HG03097 (cell line): ENCODE data around the gene FGFR2.

Experiments
- ATAC-seq: cut with Tn5 transposase; IDR thresholded peaks from one replicate; pipeline ENCODE4 v1.9.1; 2021; ENCODE audit not compliant: unreplicated experiment, low FRiP score

Gene FGFR2

GRCh38 chr10:121501796-121502195 lies 96.4 kb downstream of the FGFR2 start:
- ATAC-seq = no peak

- ATAC-seq = no peak
Measured at GRCh38 chr10:121500701-121501332, 97.4 kb downstream of the FGFR2 start.

- ATAC-seq = no peak
Measured at GRCh38 chr10:121497513-121498470, 100.5 kb downstream of the FGFR2 start.

GRCh38 chr10:121495719-121496118 lies 102.5 kb downstream of the FGFR2 start:
- no peak for ATAC-seq

- no peak for ATAC-seq
Measured at GRCh38 chr10:121494296-121494695, 103.9 kb downstream of the FGFR2 start.

- no peak for ATAC-seq
Measured at GRCh38 chr10:121493521-121493920, 104.7 kb downstream of the FGFR2 start.

GRCh38 chr10:121490871-121491519 lies 107.2 kb downstream of the FGFR2 start:
- ATAC-seq = no peak

GRCh38 chr10:121485436-121486139 lies 112.7 kb downstream of the FGFR2 start:
- ATAC-seq = no peak

- no peak for ATAC-seq
Measured at GRCh38 chr10:121484816-121485215, 113.4 kb downstream of the FGFR2 start.

- no peak for ATAC-seq
Measured at GRCh38 chr10:121484401-121484800, 113.8 kb downstream of the FGFR2 start.

GRCh38 chr10:121481180-121481579 lies 117.1 kb downstream of the FGFR2 start:
- no peak for ATAC-seq

GRCh38 chr10:121478556-121478955 lies 119.7 kb downstream of the FGFR2 start:
- ATAC-seq = no peak

GRCh38 chr10:121469797-121470606 lies 128.2 kb downstream of the FGFR2 start:
- no peak for ATAC-seq

GRCh38 chr10:121468726-121469125 lies 129.5 kb downstream of the FGFR2 start:
- no peak for ATAC-seq

- no peak for ATAC-seq
Measured at GRCh38 chr10:121466424-121466823, 131.8 kb downstream of the FGFR2 start.

GRCh38 chr10:121465215-121465614 lies 133.0 kb downstream of the FGFR2 start:
- ATAC-seq = no peak

GRCh38 chr10:121464517-121464916 lies 133.7 kb downstream of the FGFR2 start:
- ATAC-seq = no peak

GRCh38 chr10:121462955-121463354 lies 135.3 kb downstream of the FGFR2 start:
- ATAC-seq = no peak

- no peak for ATAC-seq
Measured at GRCh38 chr10:121462281-121462680, 136.0 kb downstream of the FGFR2 start.

- no peak for ATAC-seq
Measured at GRCh38 chr10:121461307-121461706, 136.9 kb downstream of the FGFR2 start.
